OCI-LY1 (cell line): ENCODE measurements around the gene AREG.

Experiments
- H2AFZ ChIP-seq: fragments of 200-600 bp; sonication (generic), shearing (Covaris generic); 2 replicates; pipeline ENCODE4 v1.6.0; 2014; ENCODE audit warnings: antibody characterized with exemption, mild to moderate bottlenecking, low read length
- H3F3A ChIP-seq: fragments of 200-600 bp; sonication (generic), shearing (Covaris generic); 2 replicates; pipeline ENCODE4 v1.6.0; 2014; ENCODE audit warnings: mild to moderate bottlenecking, antibody characterized with exemption, low read length, moderate library complexity; ENCODE audit not compliant: insufficient read depth
- H3K27ac ChIP-seq: fragments of 200-600 bp; sonication (generic); 2 replicates; pipeline ENCODE4 v1.5.1; 2014; ENCODE audit warnings: low read length, mixed run types, mild to moderate bottlenecking, low read depth; ENCODE audit not compliant: poor library complexity, severe bottlenecking
- H3K27me3 ChIP-seq: fragments of 200-600 bp; sonication (generic); 2 replicates; pipeline ENCODE4 v1.6.0; 2014; ENCODE audit warnings: antibody characterized with exemption, mild to moderate bottlenecking, low read length, moderate library complexity; ENCODE audit not compliant: insufficient read depth
- H3K36me3 ChIP-seq: fragments of 200-600 bp; sonication (generic); 2 replicates; pipeline ENCODE4 v1.6.1; 2014; ENCODE audit warnings: mild to moderate bottlenecking, antibody characterized with exemption, low read length, moderate library complexity, mixed read lengths; ENCODE audit not compliant: insufficient read depth
- H3K4me1 ChIP-seq: fragments of 200-600 bp; sonication (generic); 2 replicates; pipeline ENCODE4 v1.5.1; 2014; ENCODE audit warnings: mild to moderate bottlenecking, low read length, moderate library complexity; ENCODE audit not compliant: insufficient read depth, severe bottlenecking
- H3K4me2 ChIP-seq: fragments of 200-600 bp; sonication (generic), shearing (Covaris generic); 2 replicates; pipeline ENCODE4 v1.6.1; 2014; ENCODE audit warnings: low read length
- H3K4me3 ChIP-seq: fragments of 200-600 bp; sonication (generic); 2 replicates; pipeline ENCODE4 v1.5.1; 2014; ENCODE audit warnings: low read length, low read depth, mild to moderate bottlenecking, mixed read lengths; ENCODE audit not compliant: poor library complexity, severe bottlenecking
- H3K79me2 ChIP-seq: fragments of 200-600 bp; shearing (Covaris generic); 2 replicates; pipeline ENCODE4 v1.6.1; 2016; ENCODE audit warnings: mixed run types, low read length, mixed read lengths; ENCODE audit not compliant: insufficient read depth
- H3K9ac ChIP-seq: fragments of 200-600 bp; sonication (generic), shearing (Covaris generic); 2 replicates; pipeline ENCODE4 v1.6.1; 2014; ENCODE audit warnings: mild to moderate bottlenecking, low read length, mixed read lengths
- H3K9me2 ChIP-seq: fragments of 200-600 bp; sonication (generic), shearing (Covaris generic); 2 replicates; pipeline ENCODE4 v1.6.1; 2014; ENCODE audit warnings: low read depth, mild to moderate bottlenecking, low read length, mixed read lengths
- H3K9me3 ChIP-seq: fragments of 200-600 bp; shearing (Covaris generic); 2 replicates; pipeline ENCODE4 v1.6.1; 2014; ENCODE audit warnings: low read length, mixed read lengths
- H4K20me1 ChIP-seq: fragments of 200-600 bp; sonication (generic), shearing (Covaris generic); 2 replicates; pipeline ENCODE4 v1.6.0; 2016; ENCODE audit warnings: mild to moderate bottlenecking, low read length; ENCODE audit not compliant: insufficient read depth
- CTCF ChIP-seq: fragments of 200-600 bp; sonication (generic), shearing (Covaris generic); IDR thresholded peaks from 2 replicates; pipeline ENCODE4 v1.5.1; 2017; ENCODE audit warnings: mild to moderate bottlenecking, antibody characterized with exemption, low read length, moderate library complexity, mixed read lengths
- EZH2 ChIP-seq: fragments of 200-600 bp; sonication (generic), shearing (Covaris generic); IDR thresholded peaks from 2 replicates; pipeline ENCODE4 v1.8.0; 2017; ENCODE audit warnings: borderline replicate concordance, mixed run types, mild to moderate bottlenecking, antibody characterized with exemption, low read length, moderate library complexity, mixed read lengths

The AREG gene

GRCh38 chr4:74435296-74435695, 9.6 kb upstream of the AREG start:
- H3K27me3 ChIP-seq: no peaks in the 10 kb centered on the region
- no peak overlapping the region for H2AFZ ChIP-seq
- H3K4me3 ChIP-seq: no peak overlapping the region
- no peaks in the 10 kb centered on the region for H3K79me2 ChIP-seq
- H3K36me3 ChIP-seq: no peaks in the 10 kb centered on the region
- TF ChIP-seq EZH2: no peak
- no peak for TF ChIP-seq CTCF
- H3K9me3 ChIP-seq: no peaks in the 10 kb centered on the region
- no peak overlapping the region for H3K9ac ChIP-seq
- no peak overlapping the region for H3K27ac ChIP-seq
- H3F3A ChIP-seq: no peaks in the 10 kb centered on the region
- no peaks in the 10 kb centered on the region for H4K20me1 ChIP-seq
- no peaks in the 10 kb centered on the region for H3K9me2 ChIP-seq
- H3K4me1 ChIP-seq: peaks cover 3% of the 10 kb centered on the region
- H3K4me2 ChIP-seq: no peak overlapping the region

GRCh38 chr4:74437866-74438265, 7.1 kb upstream of the AREG start:
- no peak overlapping the region for H3K9ac ChIP-seq
- H3K4me2 ChIP-seq: no peak overlapping the region
- H3K27me3 ChIP-seq: no peaks in the 10 kb centered on the region
- H4K20me1 ChIP-seq: no peaks in the 10 kb centered on the region
- no peak overlapping the region for H2AFZ ChIP-seq
- no peaks in the 10 kb centered on the region for H3K79me2 ChIP-seq
- no peak overlapping the region for H3K4me3 ChIP-seq
- TF ChIP-seq EZH2 (no peak), CTCF (no peak)
- H3K9me3 ChIP-seq: no peaks in the 10 kb centered on the region
- H3K27ac ChIP-seq: no peak overlapping the region
- no peaks in the 10 kb centered on the region for H3K9me2 ChIP-seq
- H3K36me3 ChIP-seq: no peaks in the 10 kb centered on the region
- peaks cover 3% of the 10 kb centered on the region for H3K4me1 ChIP-seq
- H3F3A ChIP-seq: no peaks in the 10 kb centered on the region

GRCh38 chr4:74438661-74439060, 6.3 kb upstream of the AREG start:
- Histone ChIP-seq H3F3A (no peaks in the 10 kb centered on the region), H3K4me2 (no peak overlapping the region), H3K27ac (no peak overlapping the region), H3K36me3 (no peaks in the 10 kb centered on the region), H3K79me2 (no peaks in the 10 kb centered on the region), H3K9ac (no peak overlapping the region), H3K9me3 (no peaks in the 10 kb centered on the region), H2AFZ (no peak overlapping the region), H3K4me1 (peaks cover under 1% of the 10 kb centered on the region), H3K4me3 (no peak overlapping the region), H4K20me1 (no peaks in the 10 kb centered on the region), H3K9me2 (no peaks in the 10 kb centered on the region), H3K27me3 (no peaks in the 10 kb centered on the region)
- TF ChIP-seq EZH2 (no peak), CTCF (no peak)
